HEK293T (cell line): ENCODE data around the gene CFAP100.

Source experiments
- BHLHE40 ChIP-seq: fragments of 450-650 bp; IDR thresholded peaks from 2 replicates; pipeline ENCODE4 v1.6.1; 2016; ENCODE audit warnings: mild to moderate bottlenecking, moderate library complexity, borderline replicate concordance
- CTBP1 ChIP-seq: fragments of 450-650 bp; IDR thresholded peaks from 2 replicates; pipeline ENCODE4 v1.6.1; 2016; ENCODE audit warnings: borderline replicate concordance
- ELF4 ChIP-seq: fragments of 450-650 bp; IDR thresholded peaks from 2 replicates; pipeline ENCODE4 v1.6.1; 2017; ENCODE audit warnings: antibody characterized with exemption
- FOXK2 ChIP-seq: fragments of 450-650 bp; IDR thresholded peaks from 2 replicates; pipeline ENCODE4 v1.6.1; 2016; ENCODE audit warnings: mild to moderate bottlenecking
- HDGF ChIP-seq: fragments of 450-650 bp; IDR thresholded peaks from 2 replicates; pipeline ENCODE4 v1.6.1; 2017; ENCODE audit warnings: antibody characterized with exemption, borderline replicate concordance
- LEF1 ChIP-seq: fragments of 450-650 bp; IDR thresholded peaks from 2 replicates; pipeline ENCODE4 v1.6.1; 2017; ENCODE audit warnings: mild to moderate bottlenecking, borderline replicate concordance
- NFRKB ChIP-seq: fragments of 450-650 bp; IDR thresholded peaks from 2 replicates; pipeline ENCODE4 v1.6.1; 2016; ENCODE audit warnings: mild to moderate bottlenecking, moderate library complexity
- SP1 ChIP-seq: fragments of 450-650 bp; IDR thresholded peaks from 2 replicates; pipeline ENCODE4 v1.6.1; 2017

GRCh38 chr3:126446791-126447190 is 52.1 kb downstream of the CFAP100 start:
- no peak for TF ChIP-seq SP1
- TF ChIP-seq ELF4, result no peak
- TF ChIP-seq HDGF, result no peak
- TF ChIP-seq FOXK2, result no peak
- TF ChIP-seq BHLHE40, result no peak
- no peak for TF ChIP-seq CTBP1
- TF ChIP-seq LEF1, result no peak
- TF ChIP-seq NFRKB, result no peak
